ENCODE data around the gene HMGA1. TPM values are rescaled to one million over a fixed set of nuclear protein-coding genes. Genes with fewer than 3 reads are reported as not detected.

The HMGA1 gene
- total and polyA plus RNA-seq, 12 donors, result 14.2 to 54.9 (median 40.9) TPM

- TF ChIP-seq CTCF (IDR thresholded peaks at IDR 0.05), result no peak
- no peak for DNase-seq
- intact Hi-C loops (cut with DNase I), result loop anchor here in 9 of 10 donors (2.0 to 10.0 kb wide), 8 partner anchors 38 to 780 kb away; partner anchors contain the start of genes SMIM29 (in 4 of the 9) and HMGA1 (in 2 of the 9)
- H3K27me3 ChIP-seq, result peaks cover 0 to 4% (median 0%) of the 10 kb centered on the region in 7 donors
- no peak overlapping the region for H3K4me3 ChIP-seq
- ATAC-seq, result no peak
- H3K4me1 ChIP-seq, result peaks cover 0 to 20% (median 5%) of the 10 kb centered on the region in 9 donors
- H3K9me3 ChIP-seq, result no peaks in the 10 kb centered on the region
- 82% methylated on average over 3 of the region's 3 CpGs for WGBS, 2 donors
- no peak overlapping the region for H3K27ac ChIP-seq
- no peaks in the 10 kb centered on the region for H3K36me3 ChIP-seq
These were observed 41.9 kb upstream of the HMGA1 start for GRCh38 chr6:34194772-34195171.

GRCh38 chr6:34195726-34196115, 41.0 kb upstream of the HMGA1 start:
- Histone ChIP-seq H3K36me3 (no peaks in the 10 kb centered on the region), H3K4me3 (peak overlapping the region in 5 of 10 donors; percentile 53 to 72 (median 58)), H3K27me3 (peaks cover 0 to 4% (median 0%) of the 10 kb centered on the region in 7 donors), H3K9me3 (no peaks in the 10 kb centered on the region), H3K4me1 (peaks cover 0 to 10% (median 5%) of the 10 kb centered on the region in 9 donors), H3K27ac (peak overlapping the region in 1 of 10 donors; percentile 26)
- ATAC-seq, result peak in 3 of 8 donors; percentile 9 to 36 (median 12)
- WGBS, 2 donors, result 49 to 56% methylated on average over 7 of the region's 7 CpGs
- intact Hi-C loops (cut with DNase I), result loop anchor here (1.0 to 10.0 kb wide), 11 partner anchors 37 to 779 kb away; partner anchors contain the start of genes SMIM29 (in 6 of the 10) and HMGA1 (in 2 of the 10)
- DNase-seq, result peak in 1 of 2 donors; percentile 27
- TF ChIP-seq CTCF (IDR thresholded peaks at IDR 0.05), result no peak

GRCh38 chr6:34196116-34196832, 40.4 kb upstream of the HMGA1 start:
- ATAC-seq, result peak; percentile 98 to 99 (median 99)
- peak overlapping the region in 1 of 10 donors; percentile 26 for H3K27ac ChIP-seq
- peaks cover 0 to 10% (median 5%) of the 10 kb centered on the region in 9 donors for H3K4me1 ChIP-seq
- peak; percentile 85 to 92 for DNase-seq
- peaks cover 0 to 4% (median 0%) of the 10 kb centered on the region in 7 donors for H3K27me3 ChIP-seq
- peak; percentile 95 to 99 (median 98) for TF ChIP-seq CTCF (IDR thresholded peaks at IDR 0.05)
- peak overlapping the region in 9 of 10 donors; percentile 41 to 72 (median 56) for H3K4me3 ChIP-seq
- H3K36me3 ChIP-seq, result no peaks in the 10 kb centered on the region
- no peaks in the 10 kb centered on the region for H3K9me3 ChIP-seq
- intact Hi-C loops (cut with DNase I), result loop anchor here (1.0 to 10.0 kb wide), 11 partner anchors 36 to 779 kb away; partner anchors contain the start of genes SMIM29 (in 6 of the 10) and HMGA1 (in 2 of the 10)
- WGBS, 2 donors, result 5 to 6% methylated on average over 54 of the region's 54 CpGs

GRCh38 chr6:34196833-34197195, 39.9 kb upstream of the HMGA1 start:
- WGBS, 2 donors, result 63 to 65% methylated on average over 9 to 10 of the region's 10 CpGs
- ATAC-seq, result peak in 1 of 8 donors; percentile 10
- peaks cover 0 to 10% (median 5%) of the 10 kb centered on the region in 9 donors for H3K4me1 ChIP-seq
- intact Hi-C loops (cut with DNase I), result loop anchor here (1.0 to 10.0 kb wide), 11 partner anchors 35 to 778 kb away; partner anchors contain the start of genes SMIM29 (in 6 of the 10) and HMGA1 (in 2 of the 10)
- H3K9me3 ChIP-seq, result no peaks in the 10 kb centered on the region
- H3K4me3 ChIP-seq, result peak overlapping the region in 9 of 10 donors; percentile 41 to 72 (median 56)
- DNase-seq, result no peak
- peaks cover 0 to 4% (median 0%) of the 10 kb centered on the region in 7 donors for H3K27me3 ChIP-seq
- no peaks in the 10 kb centered on the region for H3K36me3 ChIP-seq
- no peak for TF ChIP-seq CTCF (IDR thresholded peaks at IDR 0.05)
- no peak overlapping the region for H3K27ac ChIP-seq

Measured in heart right ventricle (tissue), 16 donors.